HG02870 (cell line): ENCODE measurements around the gene SLC26A9.

Experiments
- ATAC-seq: cut with Tn5 transposase; IDR thresholded peaks from one replicate; pipeline ENCODE4 v1.9.1; 2021; ENCODE audit warnings: mild to moderate bottlenecking, moderate library complexity; ENCODE audit not compliant: unreplicated experiment

Gene SLC26A9

GRCh38 chr1:205973377-205974232 lies 30.3 kb upstream of the SLC26A9 start:
- no peak for ATAC-seq

- ATAC-seq: no peak
Observed at GRCh38 chr1:205972491-205973168, 29.4 kb upstream of the SLC26A9 start.

GRCh38 chr1:205972081-205972480 lies 28.8 kb upstream of the SLC26A9 start:
- ATAC-seq: no peak

GRCh38 chr1:205971082-205971481 lies 27.8 kb upstream of the SLC26A9 start:
- ATAC-seq: no peak

GRCh38 chr1:205970486-205970885 lies 27.2 kb upstream of the SLC26A9 start:
- no peak for ATAC-seq

GRCh38 chr1:205969229-205969628 lies 26.0 kb upstream of the SLC26A9 start:
- ATAC-seq: no peak

GRCh38 chr1:205967554-205968335 lies 24.5 kb upstream of the SLC26A9 start:
- no peak for ATAC-seq

GRCh38 chr1:205965036-205965884 lies 22.0 kb upstream of the SLC26A9 start:
- ATAC-seq: no peak

- no peak for ATAC-seq
Observed at GRCh38 chr1:205963352-205964155, 20.3 kb upstream of the SLC26A9 start.

GRCh38 chr1:205962821-205963221 lies 19.6 kb upstream of the SLC26A9 start:
- no peak for ATAC-seq

GRCh38 chr1:205961991-205962820 lies 18.9 kb upstream of the SLC26A9 start:
- ATAC-seq: no peak

- no peak for ATAC-seq
Observed at GRCh38 chr1:205961405-205961804, 18.1 kb upstream of the SLC26A9 start.

- ATAC-seq: no peak
Observed at GRCh38 chr1:205959789-205960188, 16.5 kb upstream of the SLC26A9 start.

- no peak for ATAC-seq
Observed at GRCh38 chr1:205955499-205955898, 12.2 kb upstream of the SLC26A9 start.

GRCh38 chr1:205954819-205955404 lies 11.7 kb upstream of the SLC26A9 start:
- ATAC-seq: no peak

GRCh38 chr1:205951746-205952145 lies 8.5 kb upstream of the SLC26A9 start:
- no peak for ATAC-seq

- no peak for ATAC-seq
Observed at GRCh38 chr1:205950826-205951549, 7.7 kb upstream of the SLC26A9 start.

GRCh38 chr1:205950280-205950679 lies 7.0 kb upstream of the SLC26A9 start:
- ATAC-seq: no peak
